SK-N-SH (cell line): ENCODE measurements around the gene ETV6. TPM values are rescaled to one million over a fixed set of nuclear protein-coding genes. Genes with fewer than 3 reads are reported as not detected.

ENCODE experiments used
- CTCF ChIA-PET: fragments of 300-600, 350-600 bp; formaldehyde crosslinking; extraction: SDS; loops from one replicate; lab custom pipeline; 2021; lab: Yijun Ruan, JAX
- POLR2A ChIA-PET: fragments of 350-600 bp; sonication (Branson Sonifier 250); formaldehyde crosslinking; extraction: SDS; loops from one replicate; lab custom pipeline; 2020; ENCODE audit warnings: antibody characterized with exemption, inconsistent platforms; lab: Yijun Ruan, JAX
- DNase-seq: peaks from one replicate; pipeline ENCODE4 v3.0.0; 2012
- H2AFZ ChIP-seq: fragments of 200-600 bp; sonication (generic); 2 replicates; pipeline ENCODE4 v1.8.1; 2016; ENCODE audit warnings: antibody characterized with exemption, mild to moderate bottlenecking, low read depth
- H3F3A ChIP-seq: fragments of 200-600 bp; sonication (generic); replicated peaks from 2 replicates; pipeline ENCODE3; 2016; ENCODE audit warnings: antibody characterized with exemption, mild to moderate bottlenecking; ENCODE audit not compliant: insufficient read depth
- H3K27ac ChIP-seq, 2 experiments: fragments of 200-500 bp in 1 of 2; fragments of 200-600 bp in 1 of 2; sonication (Bioruptor generic) in 1 of 2; sonication (generic), shearing (Covaris generic) in 1 of 2; 2 replicates each; pipeline versions ENCODE4 v1.5.1 to v1.6.1; 2014 to 2016; ENCODE audit warnings: low read depth in 2 of 2, inconsistent platforms in 1 of 2, low read length in 1 of 2, mild to moderate bottlenecking in 1 of 2, mixed read lengths in 1 of 2
- H3K27me3 ChIP-seq: fragments of 200-600 bp; sonication (generic), shearing (Covaris generic); 2 replicates; pipeline ENCODE4 v1.6.1; 2016; ENCODE audit warnings: mixed run types; ENCODE audit not compliant: insufficient read depth
- H3K36me3 ChIP-seq, 2 experiments: fragments of 200-500 bp in 1 of 2; fragments of 200-600 bp in 1 of 2; sonication (Bioruptor generic) in 1 of 2; sonication (generic) in 1 of 2; replicated peaks in 1 of 2; 2 replicates each; pipeline versions ENCODE3 to v1.5.1; 2014 to 2016; ENCODE audit warnings: low read length in 1 of 2, mild to moderate bottlenecking in 1 of 2; ENCODE audit not compliant: insufficient read depth in 2 of 2, control insufficient read depth in 1 of 2
- H3K4me1 ChIP-seq, 2 experiments: fragments of 200-500 bp in 1 of 2; fragments of 200-600 bp in 1 of 2; sonication (Bioruptor generic) in 1 of 2; sonication (generic), shearing (Covaris generic) in 1 of 2; 2 replicates each; pipeline versions ENCODE4 v1.5.1 to v1.6.1; 2014 to 2016; ENCODE audit warnings: low read depth in 1 of 2, low read length in 1 of 2, mixed run types in 1 of 2; ENCODE audit not compliant: insufficient read depth in 2 of 2, control insufficient read depth in 1 of 2
- H3K4me2 ChIP-seq: fragments of 200-600 bp; sonication (generic), shearing (Covaris generic); 2 replicates; pipeline ENCODE4 v1.6.1; 2017; ENCODE audit warnings: mixed run types
- H3K4me3 ChIP-seq, 2 experiments: fragments of 200-500 bp in 1 of 2; fragments of 200-600 bp in 1 of 2; sonication (Bioruptor generic) in 1 of 2; sonication (generic), shearing (Covaris generic) in 1 of 2; 2 replicates each; pipeline versions ENCODE4 v1.5.1 to v1.8.1; 2014 to 2016; ENCODE audit warnings: low read depth in 2 of 2, inconsistent platforms in 1 of 2, low read length in 1 of 2, mild to moderate bottlenecking in 1 of 2, mixed read lengths in 1 of 2, moderate library complexity in 1 of 2
- H3K79me2 ChIP-seq: fragments of 200-600 bp; sonication (generic); 2 replicates; pipeline ENCODE4 v1.8.1; 2017; ENCODE audit warnings: mild to moderate bottlenecking; ENCODE audit not compliant: insufficient read depth
- H3K9ac ChIP-seq: fragments of 200-600 bp; sonication (generic); 2 replicates; pipeline ENCODE4 v1.6.1; 2017; ENCODE audit warnings: mixed run types
- H3K9me2 ChIP-seq: fragments of 200-600 bp; sonication (generic); 2 replicates; pipeline ENCODE4 v1.6.1; 2017; ENCODE audit warnings: mixed run types
- H3K9me3 ChIP-seq: fragments of 200-600 bp; sonication (generic); 2 replicates; pipeline ENCODE4 v1.6.1; 2017; ENCODE audit warnings: mixed run types, mild to moderate bottlenecking, moderate library complexity
- H4K20me1 ChIP-seq: fragments of 200-600 bp; sonication (generic); 2 replicates; pipeline ENCODE4 v1.6.1; 2017; ENCODE audit warnings: mild to moderate bottlenecking, mixed run types; ENCODE audit not compliant: insufficient read depth
- CHD2 ChIP-seq: fragments of 150-350 bp; IDR thresholded peaks from 2 replicates; pipeline ENCODE4 v1.6.1; 2018; ENCODE audit warnings: low read length; ENCODE audit not compliant: partially characterized antibody
- EZH2phosphoT487 ChIP-seq: fragments of 200-600 bp; sonication (generic); IDR thresholded peaks from 2 replicates; pipeline ENCODE4 v1.6.1; 2017; ENCODE audit warnings: low read depth, mixed run types, mild to moderate bottlenecking, antibody characterized with exemption, moderate library complexity, borderline replicate concordance
- FOSL2 ChIP-seq: IDR thresholded peaks from 2 replicates; pipeline ENCODE4 v1.4.0; 2012; ENCODE audit warnings: low read depth, mild to moderate bottlenecking, moderate library complexity, borderline replicate concordance
- GABPA ChIP-seq: IDR thresholded peaks from 2 replicates; pipeline ENCODE4 v1.4.0; 2012; ENCODE audit warnings: low read depth, mild to moderate bottlenecking
- IRF3 ChIP-seq: fragments of 150-350 bp; IDR thresholded peaks from 2 replicates; pipeline ENCODE4 v1.6.1; 2016; ENCODE audit warnings: mild to moderate bottlenecking, low read depth, low read length
- NRF1 ChIP-seq: IDR thresholded peaks from 2 replicates; pipeline ENCODE4 v1.6.1; 2012; ENCODE audit warnings: low read depth, mild to moderate bottlenecking, low read length
- POLR2AphosphoS5 ChIP-seq: IDR thresholded peaks from 2 replicates; pipeline ENCODE4 v1.6.1; 2012; ENCODE audit warnings: low read depth, low read length
- RAD21 ChIP-seq: IDR thresholded peaks from 2 replicates; pipeline ENCODE4 v1.6.1; 2012; ENCODE audit warnings: mild to moderate bottlenecking, low read length
- REST ChIP-seq: IDR thresholded peaks from 2 replicates; pipeline ENCODE4 v1.6.1; 2012; ENCODE audit warnings: mild to moderate bottlenecking, low read depth, low read length, moderate library complexity
- RFX5 ChIP-seq: IDR thresholded peaks from 2 replicates; pipeline ENCODE4 v1.6.1; 2012; ENCODE audit warnings: mild to moderate bottlenecking, improper control_type of control experiment, low read length
- SIN3A ChIP-seq: IDR thresholded peaks from 2 replicates; pipeline ENCODE4 v1.6.1; 2012; ENCODE audit warnings: low read depth, mild to moderate bottlenecking, low read length, moderate library complexity, borderline replicate concordance
- TCF12 ChIP-seq: IDR thresholded peaks from 2 replicates; pipeline ENCODE4 v1.4.0; 2012
- USF2 ChIP-seq: fragments of 150-350 bp; IDR thresholded peaks from 2 replicates; pipeline ENCODE4 v1.6.1; 2017; ENCODE audit warnings: antibody characterized with exemption, low read length, low read depth, borderline replicate concordance
- WGBS: methylation state at CpG from one replicate; pipeline ENCODE4 v1.1.6; 2017; ENCODE audit warnings: low lambda C conversion rate; 5-methylcytosine and 5-hydroxymethylcytosine counted together
- polyA plus RNA-seq, 3 experiments: library from polyadenylated mRNA; depleted of rRNA; stranded (reverse); fragments of >200 nt; gene quantifications; 2 replicates each; pipeline ENCODE4 v1.2.3, GENCODE V29; 2012

The ETV6 gene
- polyA plus RNA-seq, 1 of the 3 experiments (the other 2 are of a cell fraction), result 4.0 TPM

GRCh38 chr12:11684811-11685210 lies 35.3 kb downstream of the ETV6 start:
- WGBS, result 95% methylated on average over 7 of the region's 7 CpGs
- H3K4me1 ChIP-seq, result peaks cover 4 to 21% of the 10 kb centered on the region in 2 experiments; a peak in 3 of 4 replicates
- H3K9ac ChIP-seq, result no peak overlapping the region
- peaks cover 89% of the 10 kb centered on the region for H3K79me2 ChIP-seq
- no peak for DNase-seq
- H3K4me2 ChIP-seq, result no peak overlapping the region
- ChIA-PET CTCF (interaction anchor here (1.1 to 2.2 kb wide), 2 partner anchors 9 to 12 kb away, joined by 3 to 7 read pairs; no protein-coding TSS in a partner anchor), POLR2A (interaction anchor here (0.8 kb wide), 1 partner anchor 35 kb away, joined by 3 read pairs; the partner anchor contains the start of gene ETV6)
- H3K27ac ChIP-seq, result no peak overlapping the region
- no peaks in the 10 kb centered on the region for H3K9me2 ChIP-seq
- no peaks in the 10 kb centered on the region for H3K9me3 ChIP-seq
- no peaks in the 10 kb centered on the region for H3K27me3 ChIP-seq
- no peaks in the 10 kb centered on the region for H3F3A ChIP-seq
- TF ChIP-seq IRF3, result no peak
- TF ChIP-seq REST, result no peak
- TF ChIP-seq CHD2, result no peak
- TF ChIP-seq POLR2AphosphoS5, result no peak
- no peak for TF ChIP-seq EZH2phosphoT487
- TF ChIP-seq RAD21, result no peak
- TF ChIP-seq SIN3A, result no peak
- no peak for TF ChIP-seq FOSL2
- no peak for TF ChIP-seq USF2
- TF ChIP-seq RFX5, result no peak
- no peak for TF ChIP-seq TCF12
- TF ChIP-seq GABPA, result no peak
- no peak for TF ChIP-seq NRF1
- TF ChIP-seq, all 33 proteins: peak for 0
- H3K4me3 ChIP-seq, result no peak overlapping the region
- H4K20me1 ChIP-seq, result peaks cover 48% of the 10 kb centered on the region
- no peaks in the 10 kb centered on the region for H3K36me3 ChIP-seq
- H2AFZ ChIP-seq, result no peak overlapping the region
